RWPE1 (cell line): Measurements from ENCODE around the gene CEP120.
A peak's percentile ranks its signal among the peaks of the same experiment; 100 is the strongest.
"Not testable (repeated sequence)": the region's sequence is repeated elsewhere in the genome, so short reads cannot be mapped to it uniquely, and the experiment has no call there.

Experiments
- CTCF ChIA-PET: fragments of 350-600 bp; sonication (Branson Sonifier 250); formaldehyde crosslinking; extraction: SDS; loops from one replicate; lab custom pipeline; 2021; lab: Yijun Ruan, JAX
- POLR2A ChIA-PET: fragments of 400-600 bp; formaldehyde crosslinking; extraction: SDS; loops from one replicate; lab custom pipeline; 2020; ENCODE audit warnings: antibody characterized with exemption; ENCODE audit not compliant: low non-redundant PET; lab: Yijun Ruan, JAX
- DNase-seq: peaks from one replicate; pipeline ENCODE4 v3.0.0; 2012; ENCODE audit warnings: low spot score
- H3K27ac ChIP-seq: fragments of 450-650 bp; 2 replicates; pipeline ENCODE4 v1.5.1; 2017
- TF ChIP-seq, protein P1 (sequence below): fragments of 450-650 bp; conservative IDR thresholded peaks from 2 replicates; pipeline ENCODE4 v1.5.1; 2017; ENCODE audit warnings: low read depth, mild to moderate bottlenecking

CEP120 gene

DNA sequence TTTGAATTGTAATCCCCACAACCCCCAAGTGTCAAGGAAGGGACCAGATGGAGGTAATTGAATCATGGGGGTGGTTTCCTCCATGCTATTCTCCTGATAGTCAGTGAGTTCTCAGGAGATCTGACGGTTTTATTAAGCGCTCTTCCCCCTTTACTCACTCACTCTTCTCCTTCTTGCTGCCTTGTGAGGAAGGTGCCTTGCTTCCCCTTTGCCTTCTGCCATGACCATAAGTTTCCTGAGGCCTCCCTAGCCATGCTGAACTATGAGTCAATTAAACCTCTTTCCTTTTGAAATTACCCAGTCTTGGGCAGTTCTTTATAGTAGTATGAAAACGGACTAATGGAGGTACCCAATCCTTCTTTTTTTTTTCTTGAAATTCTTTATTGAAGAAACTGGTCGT is 2.2 kb upstream of the CEP120 start:
- TF ChIP-seq, protein P1, sequence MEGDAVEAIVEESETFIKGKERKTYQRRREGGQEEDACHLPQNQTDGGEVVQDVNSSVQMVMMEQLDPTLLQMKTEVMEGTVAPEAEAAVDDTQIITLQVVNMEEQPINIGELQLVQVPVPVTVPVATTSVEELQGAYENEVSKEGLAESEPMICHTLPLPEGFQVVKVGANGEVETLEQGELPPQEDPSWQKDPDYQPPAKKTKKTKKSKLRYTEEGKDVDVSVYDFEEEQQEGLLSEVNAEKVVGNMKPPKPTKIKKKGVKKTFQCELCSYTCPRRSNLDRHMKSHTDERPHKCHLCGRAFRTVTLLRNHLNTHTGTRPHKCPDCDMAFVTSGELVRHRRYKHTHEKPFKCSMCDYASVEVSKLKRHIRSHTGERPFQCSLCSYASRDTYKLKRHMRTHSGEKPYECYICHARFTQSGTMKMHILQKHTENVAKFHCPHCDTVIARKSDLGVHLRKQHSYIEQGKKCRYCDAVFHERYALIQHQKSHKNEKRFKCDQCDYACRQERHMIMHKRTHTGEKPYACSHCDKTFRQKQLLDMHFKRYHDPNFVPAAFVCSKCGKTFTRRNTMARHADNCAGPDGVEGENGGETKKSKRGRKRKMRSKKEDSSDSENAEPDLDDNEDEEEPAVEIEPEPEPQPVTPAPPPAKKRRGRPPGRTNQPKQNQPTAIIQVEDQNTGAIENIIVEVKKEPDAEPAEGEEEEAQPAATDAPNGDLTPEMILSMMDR = no peak
- POLR2A ChIA-PET = no interaction called here
- DNase-seq = no peak
- CTCF ChIA-PET = no interaction called here
- H3K27ac ChIP-seq = no peak overlapping the region

DNA sequence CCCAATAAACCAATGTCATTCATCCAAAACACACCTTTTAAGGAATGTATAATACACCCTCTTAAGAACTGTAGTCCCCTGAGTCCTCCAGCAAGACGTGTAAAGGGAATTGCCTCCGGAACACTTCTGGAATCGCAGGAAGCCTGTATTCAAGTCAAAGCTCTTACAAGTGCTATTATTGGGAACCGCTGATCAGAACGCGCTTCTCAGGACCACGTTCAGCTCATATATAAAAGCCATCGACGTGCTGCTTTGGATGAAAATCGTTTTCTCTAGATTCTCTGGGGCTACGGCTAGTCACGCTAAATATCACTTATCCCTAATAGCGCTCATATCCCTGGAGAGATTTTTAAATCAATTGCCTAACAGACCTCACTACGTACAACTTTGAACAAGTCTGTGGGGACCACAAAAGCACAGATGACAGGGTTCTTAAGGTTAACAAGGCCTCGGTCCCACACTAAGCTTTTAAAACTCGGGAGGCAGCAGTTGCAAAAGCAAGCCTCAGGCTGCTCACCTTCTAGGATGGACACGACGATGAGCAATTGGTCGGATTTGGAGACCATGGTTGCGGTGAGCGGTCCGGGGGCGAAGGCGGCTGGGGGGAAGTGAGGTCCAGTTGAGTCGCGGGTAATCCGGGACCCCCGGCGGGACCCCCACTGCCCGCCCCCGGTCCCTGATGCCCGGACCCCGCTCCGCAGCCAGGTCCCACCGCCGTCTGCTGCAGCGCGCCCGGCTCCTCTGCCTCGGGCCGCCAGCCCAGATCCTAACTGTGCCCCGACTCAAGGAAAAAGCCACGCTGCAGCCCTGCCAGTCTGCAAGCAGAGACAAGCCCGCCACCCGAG is 548 bp downstream of the CEP120 start:
- ChIA-PET POLR2A (interaction anchor here (0.5 to 1.5 kb wide), 5 partner anchors 8 to 566 kb away, joined by 3 to 21 read pairs (median 5); partner anchors contain the start of gene CSNK1G3), CTCF (interaction anchor here (0.6 to 2.0 kb wide), 15 partner anchors 8 to 1009 kb away, joined by 3 to 9 read pairs (median 4); no protein-coding TSS in a partner anchor)
- DNase-seq = peak; percentile 54
- H3K27ac ChIP-seq = peak overlapping the region; percentile 96
- TF ChIP-seq, protein P1 = no peak

DNA sequence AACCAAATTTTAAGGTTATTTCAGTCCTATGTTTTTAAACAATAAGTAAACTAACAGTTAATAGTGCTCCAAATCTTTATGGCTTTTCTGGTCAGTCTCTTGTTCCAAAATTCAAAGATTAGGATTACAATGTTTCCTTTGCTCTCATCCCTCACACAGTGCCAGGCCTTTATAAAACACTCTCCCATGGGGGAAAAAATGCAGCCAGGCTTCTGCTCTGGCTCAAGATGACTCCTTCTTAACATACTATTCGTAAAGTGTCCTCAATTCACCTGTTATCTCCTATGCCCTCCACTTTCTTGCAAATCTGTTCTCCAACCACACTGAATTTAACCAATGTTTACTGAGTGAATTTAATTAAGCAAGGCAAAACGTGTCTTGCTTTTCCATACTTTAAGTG is 1.4 kb downstream of the CEP120 start:
- ChIA-PET CTCF (interaction anchor here (0.6 to 2.0 kb wide), 2 partner anchors 73 to 106 kb away, joined by 3 to 9 read pairs; no protein-coding TSS in a partner anchor), POLR2A (interaction anchor here (0.9 kb wide), 1 partner anchor 9 kb away, joined by 3 read pairs; no protein-coding TSS in a partner anchor)
- TF ChIP-seq, protein P1 = no peak
- DNase-seq = no peak
- no peak overlapping the region for H3K27ac ChIP-seq

DNA sequence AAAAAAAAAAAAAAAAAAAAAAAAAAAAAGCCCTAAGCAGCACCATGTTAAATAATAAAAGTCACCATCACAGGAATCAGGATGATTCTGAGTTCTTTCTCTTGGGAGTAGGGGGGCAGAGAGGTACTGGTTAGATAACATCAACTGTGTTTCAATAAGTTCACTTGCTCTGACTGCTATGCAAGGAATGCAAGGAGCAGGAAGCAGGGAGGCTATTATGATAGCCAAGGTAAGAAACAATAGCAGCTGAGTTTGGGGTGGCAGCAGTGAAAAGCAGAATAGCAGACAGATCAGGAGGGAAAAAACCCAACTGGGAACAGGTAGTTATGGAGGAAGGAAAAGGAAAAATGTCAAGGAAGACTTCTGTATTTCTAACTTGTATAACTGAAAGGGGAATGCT is 8.2 kb downstream of the CEP120 start:
- POLR2A ChIA-PET = no interaction called here

DNA sequence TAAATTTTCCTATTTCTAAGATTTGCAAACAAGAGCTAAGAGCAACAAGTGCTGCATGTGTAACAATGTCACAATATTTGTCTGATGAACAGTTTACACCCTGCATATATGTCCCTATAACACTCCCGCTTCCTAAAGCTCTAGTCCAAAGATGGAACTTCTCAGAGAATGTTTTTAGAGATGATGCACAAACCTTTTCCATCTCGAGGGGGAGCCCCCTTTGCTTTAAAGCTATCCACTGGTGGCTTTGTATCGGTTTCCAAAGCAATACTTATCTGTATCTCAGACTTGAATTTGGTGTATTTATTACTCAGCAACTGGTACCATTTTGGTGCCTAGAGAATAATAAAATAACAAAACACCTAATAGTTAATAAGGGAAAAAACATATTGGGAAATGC is 11.0 kb downstream of the CEP120 start:
- TF ChIP-seq, protein P1 = no peak
- ChIA-PET CTCF (no interaction called here), POLR2A (no interaction called here)
- DNase-seq = no peak
- no peak overlapping the region for H3K27ac ChIP-seq

More for the DNA sequence above, 8.2 kb downstream of the CEP120 start:
- TF ChIP-seq, protein P1 = no peak
- DNase-seq = no peak
- H3K27ac ChIP-seq = no peak overlapping the region
- CTCF ChIA-PET = interaction anchor here (0.8 kb wide), 1 partner anchor 8 kb away, joined by 3 read pairs; the partner anchor contains the start of gene CEP120

DNA sequence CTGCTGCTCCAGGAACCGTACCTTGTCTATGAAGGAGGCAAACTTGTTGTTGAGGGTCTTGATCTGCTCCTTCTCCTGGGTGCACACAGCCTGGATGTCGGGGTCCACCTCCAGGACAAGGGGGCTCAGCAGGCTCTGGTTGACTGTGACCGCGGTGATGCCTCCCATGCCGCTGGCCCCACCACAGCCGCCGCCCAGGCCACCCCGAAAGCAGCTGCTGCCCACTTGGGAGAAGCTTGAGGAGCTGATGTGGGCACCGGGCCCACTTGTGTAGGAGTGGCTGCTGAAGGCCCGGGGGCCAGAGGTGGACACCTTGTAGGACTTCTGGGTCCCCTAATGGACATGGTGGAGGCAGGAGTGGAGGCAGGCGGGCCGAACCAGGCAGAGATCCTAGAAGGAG is 21.2 kb downstream of the CEP120 start:
- CTCF ChIA-PET, DNase-seq, POLR2A ChIA-PET, H3K27ac ChIP-seq: not testable (repeated sequence)

DNA sequence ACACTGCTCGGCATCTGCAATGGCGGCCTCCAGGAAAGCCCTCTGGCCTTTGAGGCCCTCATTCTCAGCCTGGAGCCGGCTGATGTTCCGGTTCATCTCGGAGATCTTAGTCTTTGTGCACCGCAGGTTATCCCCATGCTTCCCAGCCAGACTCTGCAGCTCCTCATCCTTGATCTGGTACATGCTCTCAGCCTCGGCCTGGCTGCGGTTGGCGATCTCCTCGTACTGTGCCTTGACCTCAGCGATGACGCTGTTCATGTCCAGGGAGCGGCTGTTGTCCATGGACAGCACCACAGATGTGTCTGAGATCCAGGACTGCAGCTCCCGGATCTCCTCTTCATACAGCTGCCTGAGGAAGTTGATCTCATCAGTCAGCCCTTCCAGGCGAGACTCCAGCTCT is 21.9 kb downstream of the CEP120 start:
- TF ChIP-seq, protein P1 = no peak
- CTCF ChIA-PET = no interaction called here
- POLR2A ChIA-PET = no interaction called here
- no peak overlapping the region for H3K27ac ChIP-seq
- no peak for DNase-seq

DNA sequence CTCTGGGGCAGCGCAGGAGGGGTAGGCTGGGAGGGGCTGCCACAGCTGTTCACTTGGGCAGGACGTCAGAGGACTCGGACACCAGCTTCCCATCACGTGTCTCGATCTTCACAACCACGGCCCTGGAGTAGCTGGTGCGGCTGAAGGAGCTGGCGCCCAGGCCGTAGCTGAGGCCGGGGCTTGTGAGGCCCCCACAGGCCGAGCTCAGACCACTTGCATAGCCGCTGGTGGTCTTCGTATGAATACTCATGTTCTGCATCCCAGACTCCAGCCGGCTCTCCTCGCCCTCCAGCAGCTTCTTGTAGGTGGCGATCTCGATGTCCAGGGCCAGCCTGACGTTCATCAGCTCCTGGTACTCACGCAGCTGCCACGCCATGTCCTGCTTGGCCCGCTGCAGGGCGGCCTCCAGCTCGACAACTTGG is 22.3 kb downstream of the CEP120 start:
- CTCF ChIA-PET, DNase-seq, H3K27ac ChIP-seq, POLR2A ChIA-PET: not testable (repeated sequence)
